Measurements from ENCODE around the gene KIAA1755.

KIAA1755 gene

GRCh38 chr20:38272398-38272797 lies 11.9 kb upstream of the KIAA1755 start:
- H3K4me3 ChIP-seq (ENCODE audit: low read length): no peak overlapping the region
- no peak overlapping the region for H3K9ac ChIP-seq (ENCODE audit: low read length)
- H3K27ac ChIP-seq (ENCODE audit: low read length): no peak overlapping the region
- no peaks in the 10 kb centered on the region for H3K4me1 ChIP-seq (ENCODE audit: low read length)
- H2AFZ ChIP-seq (ENCODE audit: low read depth, low read length): no peak overlapping the region
- no peak for TF ChIP-seq EZH2phosphoT487 (IDR thresholded peaks at IDR 0.05; ENCODE audit: low read depth)
- TF ChIP-seq, protein P1, sequence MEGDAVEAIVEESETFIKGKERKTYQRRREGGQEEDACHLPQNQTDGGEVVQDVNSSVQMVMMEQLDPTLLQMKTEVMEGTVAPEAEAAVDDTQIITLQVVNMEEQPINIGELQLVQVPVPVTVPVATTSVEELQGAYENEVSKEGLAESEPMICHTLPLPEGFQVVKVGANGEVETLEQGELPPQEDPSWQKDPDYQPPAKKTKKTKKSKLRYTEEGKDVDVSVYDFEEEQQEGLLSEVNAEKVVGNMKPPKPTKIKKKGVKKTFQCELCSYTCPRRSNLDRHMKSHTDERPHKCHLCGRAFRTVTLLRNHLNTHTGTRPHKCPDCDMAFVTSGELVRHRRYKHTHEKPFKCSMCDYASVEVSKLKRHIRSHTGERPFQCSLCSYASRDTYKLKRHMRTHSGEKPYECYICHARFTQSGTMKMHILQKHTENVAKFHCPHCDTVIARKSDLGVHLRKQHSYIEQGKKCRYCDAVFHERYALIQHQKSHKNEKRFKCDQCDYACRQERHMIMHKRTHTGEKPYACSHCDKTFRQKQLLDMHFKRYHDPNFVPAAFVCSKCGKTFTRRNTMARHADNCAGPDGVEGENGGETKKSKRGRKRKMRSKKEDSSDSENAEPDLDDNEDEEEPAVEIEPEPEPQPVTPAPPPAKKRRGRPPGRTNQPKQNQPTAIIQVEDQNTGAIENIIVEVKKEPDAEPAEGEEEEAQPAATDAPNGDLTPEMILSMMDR (IDR thresholded peaks at IDR 0.05; ENCODE audit: low read depth, low read length): no peak
- no peak overlapping the region for H3K4me2 ChIP-seq (ENCODE audit: low read length)
- H3K27me3 ChIP-seq (ENCODE audit: low read depth, low read length): peaks cover 30% of the 10 kb centered on the region
- H3K36me3 ChIP-seq (replicated peaks; ENCODE audit: low read depth, low read length): no peaks in the 10 kb centered on the region
- H4K20me1 ChIP-seq (ENCODE audit: insufficient read depth, low read length): no peaks in the 10 kb centered on the region
- no peaks in the 10 kb centered on the region for H3K9me3 ChIP-seq (ENCODE audit: insufficient read depth, low read length)
- H3K79me2 ChIP-seq (ENCODE audit: low read length): no peaks in the 10 kb centered on the region

- no peak overlapping the region for H3K9ac ChIP-seq (ENCODE audit: low read length)
- H3K4me1 ChIP-seq (ENCODE audit: low read length): no peaks in the 10 kb centered on the region
- H3K79me2 ChIP-seq (ENCODE audit: low read length): no peaks in the 10 kb centered on the region
- no peaks in the 10 kb centered on the region for H3K36me3 ChIP-seq (replicated peaks; ENCODE audit: low read depth, low read length)
- no peak overlapping the region for H3K4me3 ChIP-seq (ENCODE audit: low read length)
- H4K20me1 ChIP-seq (ENCODE audit: insufficient read depth, low read length): no peaks in the 10 kb centered on the region
- peaks cover 33% of the 10 kb centered on the region for H3K27me3 ChIP-seq (ENCODE audit: low read depth, low read length)
- H2AFZ ChIP-seq (ENCODE audit: low read depth, low read length): no peak overlapping the region
- no peak overlapping the region for H3K4me2 ChIP-seq (ENCODE audit: low read length)
- H3K27ac ChIP-seq (ENCODE audit: low read length): no peak overlapping the region
- no peak for TF ChIP-seq EZH2phosphoT487 (IDR thresholded peaks at IDR 0.05; ENCODE audit: low read depth)
- TF ChIP-seq, protein P1 (IDR thresholded peaks at IDR 0.05; ENCODE audit: low read depth, low read length): no peak
- H3K9me3 ChIP-seq (ENCODE audit: insufficient read depth, low read length): no peaks in the 10 kb centered on the region
Measured at GRCh38 chr20:38271608-38272120, 11.1 kb upstream of the KIAA1755 start.

DNA sequence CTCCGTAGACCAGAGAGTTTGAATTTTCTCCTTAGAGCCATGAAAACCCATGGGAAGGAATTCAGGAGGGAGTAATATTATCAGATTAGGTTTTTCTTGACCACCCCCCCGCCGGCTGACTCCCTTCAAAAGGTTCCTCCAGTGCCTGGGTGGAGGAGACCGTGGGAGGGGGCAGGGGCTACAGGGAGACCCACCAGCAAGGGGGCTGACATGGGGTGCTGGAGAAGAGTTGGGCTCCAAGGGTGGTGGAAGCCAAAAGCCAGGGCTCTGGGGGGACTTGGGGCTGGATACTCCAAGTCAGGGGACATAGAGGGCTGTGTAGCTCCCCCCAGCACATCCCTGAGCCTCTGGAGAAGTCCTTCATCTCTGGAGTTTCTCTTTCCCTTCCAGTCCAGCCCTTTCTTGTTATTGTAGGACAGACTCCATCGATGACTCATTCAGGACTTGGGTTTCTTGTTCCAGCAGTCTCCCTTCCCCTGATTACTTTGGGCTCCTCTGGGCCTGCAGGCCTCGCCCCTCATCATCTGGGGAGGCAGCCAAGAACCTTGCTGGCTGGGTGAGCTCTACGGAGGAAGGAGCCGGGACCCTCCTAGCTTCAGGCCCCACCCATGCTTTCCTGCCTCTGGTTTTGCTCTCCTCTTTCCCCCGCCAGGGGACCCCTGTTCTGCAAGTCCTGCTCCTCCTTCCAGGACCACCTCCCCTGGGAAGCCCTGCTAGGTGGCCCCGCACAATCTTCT lies 10.5 kb upstream of the KIAA1755 start:
- Histone ChIP-seq H3K27me3 (ENCODE audit: low read depth, low read length) (peaks cover 40% of the 10 kb centered on the region), H3K27ac (ENCODE audit: low read length) (no peak overlapping the region), H3K79me2 (ENCODE audit: low read length) (no peaks in the 10 kb centered on the region), H3K4me1 (ENCODE audit: low read length) (no peaks in the 10 kb centered on the region), H3K9me3 (ENCODE audit: insufficient read depth, low read length) (no peaks in the 10 kb centered on the region), H3K36me3 (replicated peaks; ENCODE audit: low read depth, low read length) (no peaks in the 10 kb centered on the region), H4K20me1 (ENCODE audit: insufficient read depth, low read length) (no peaks in the 10 kb centered on the region), H3K4me3 (ENCODE audit: low read length) (no peak overlapping the region), H3K4me2 (ENCODE audit: low read length) (no peak overlapping the region), H3K9ac (ENCODE audit: low read length) (no peak overlapping the region), H2AFZ (ENCODE audit: low read depth, low read length) (no peak overlapping the region)
- no peak for TF ChIP-seq EZH2phosphoT487 (IDR thresholded peaks at IDR 0.05; ENCODE audit: low read depth)
- TF ChIP-seq, protein P1 (IDR thresholded peaks at IDR 0.05; ENCODE audit: low read depth, low read length): no peak

GRCh38 chr20:38269715-38270114 lies 9.2 kb upstream of the KIAA1755 start:
- Histone ChIP-seq H3K27ac (ENCODE audit: low read length) (no peak overlapping the region), H4K20me1 (ENCODE audit: insufficient read depth, low read length) (no peaks in the 10 kb centered on the region), H3K9me3 (ENCODE audit: insufficient read depth, low read length) (no peaks in the 10 kb centered on the region), H3K79me2 (ENCODE audit: low read length) (no peaks in the 10 kb centered on the region), H3K4me1 (ENCODE audit: low read length) (no peaks in the 10 kb centered on the region), H3K4me3 (ENCODE audit: low read length) (no peak overlapping the region), H2AFZ (ENCODE audit: low read depth, low read length) (no peak overlapping the region), H3K36me3 (replicated peaks; ENCODE audit: low read depth, low read length) (no peaks in the 10 kb centered on the region), H3K4me2 (ENCODE audit: low read length) (no peak overlapping the region), H3K27me3 (ENCODE audit: low read depth, low read length) (peaks cover 45% of the 10 kb centered on the region), H3K9ac (ENCODE audit: low read length) (no peak overlapping the region)
- no peak for TF ChIP-seq EZH2phosphoT487 (IDR thresholded peaks at IDR 0.05; ENCODE audit: low read depth)
- TF ChIP-seq, protein P1 (IDR thresholded peaks at IDR 0.05; ENCODE audit: low read depth, low read length): no peak
